H1 (cell line): ENCODE results near the gene RNF151. TPM values are rescaled to one million over a fixed set of nuclear protein-coding genes. Genes with fewer than 3 reads are reported as not detected.

Source experiments
- CTCF ChIA-PET: fragments of 300-600 bp; sonication (Branson Sonifier 250); formaldehyde crosslinking; loops from one replicate; lab custom pipeline; 2021; ENCODE audit not compliant: partially characterized antibody; lab: Charles Lee
- POLR2A ChIA-PET: fragments of 300-600 bp; sonication (Branson Sonifier 250); formaldehyde crosslinking; loops from one replicate; lab custom pipeline; 2021; ENCODE audit warnings: inconsistent platforms; ENCODE audit not compliant: partially characterized antibody; lab: Charles Lee
- DNase-seq, 2 experiments: peaks; one replicate each; pipeline versions ENCODE4 v3.0.0 to v3.0.0-alpha.2; 2010 to 2022; ENCODE audit warnings: low spot score in 2 of 2, low read depth in 1 of 2, mixed read lengths in 1 of 2
- FAIRE-seq: peaks from 2 replicates; lab custom pipeline; 2011; peaks lifted over from hg19 to GRCh38; lab: Jason Lieb, UNC
- H2AFZ ChIP-seq: 2 replicates; pipeline ENCODE4 v1.8.1; 2012; ENCODE audit warnings: low read length, inconsistent platforms
- H2AK5ac ChIP-seq: 2 replicates; pipeline ENCODE4 v1.6.1; 2013; ENCODE audit warnings: low read depth, low read length
- H2BK120ac ChIP-seq: replicated peaks from 2 replicates; pipeline ENCODE3; 2013; ENCODE audit warnings: low read depth, low read length, inconsistent platforms
- H2BK12ac ChIP-seq: 2 replicates; pipeline ENCODE4 v1.6.1; 2013; ENCODE audit warnings: low read depth, low read length
- H2BK15ac ChIP-seq: 2 replicates; pipeline ENCODE4 v1.6.1; 2013; ENCODE audit warnings: low read length
- H2BK20ac ChIP-seq: 2 replicates; pipeline ENCODE4 v1.6.1; 2013; ENCODE audit warnings: low read length
- H2BK5ac ChIP-seq: 2 replicates; pipeline ENCODE4 v1.6.1; 2013; ENCODE audit warnings: low read depth, low read length
- H3K14ac ChIP-seq: 2 replicates; pipeline ENCODE4 v1.6.1; 2013; ENCODE audit warnings: inconsistent platforms; ENCODE audit not compliant: insufficient read length
- H3K18ac ChIP-seq: 2 replicates; pipeline ENCODE4 v1.6.1; 2013; ENCODE audit warnings: low read length; ENCODE audit errors: extremely low read depth
- H3K23ac ChIP-seq: 2 replicates; pipeline ENCODE4 v1.6.1; 2013; ENCODE audit warnings: inconsistent platforms; ENCODE audit not compliant: insufficient read length
- H3K23me2 ChIP-seq: 2 replicates; pipeline ENCODE4 v1.6.1; 2013; ENCODE audit warnings: low read depth, low read length
- H3K27ac ChIP-seq: 2 replicates; pipeline ENCODE4 v1.6.1; 2011; ENCODE audit warnings: low read depth, low read length, inconsistent platforms
- H3K27me3 ChIP-seq, 4 experiments: replicated peaks in 1 of 4; 1 replicate in 1 of 4; 2 replicates in 3 of 4; pipeline versions ENCODE4 v1.6.1 to v1.8.1; 2011 to 2013; ENCODE audit warnings: low read length in 3 of 4, mild to moderate bottlenecking in 3 of 4, inconsistent platforms in 2 of 4, mixed read lengths in 2 of 4, moderate library complexity in 1 of 4; ENCODE audit not compliant: control insufficient read depth in 3 of 4, insufficient read depth in 3 of 4; ENCODE audit errors: extremely low read depth in 1 of 4
- H3K36me3 ChIP-seq, 4 experiments: 2 replicates each; pipeline versions ENCODE4 v1.6.1 to v1.8.1; 2011 to 2013; ENCODE audit warnings: mild to moderate bottlenecking in 4 of 4, low read length in 3 of 4, moderate library complexity in 2 of 4, control low read depth in 1 of 4, inconsistent platforms in 1 of 4; ENCODE audit not compliant: insufficient read depth in 4 of 4, control insufficient read depth in 2 of 4
- H3K4ac ChIP-seq: replicated peaks from 2 replicates; pipeline ENCODE3; 2013; ENCODE audit warnings: low read length, low read depth, mixed read lengths, inconsistent platforms; ENCODE audit not compliant: insufficient read length
- H3K4me1 ChIP-seq, 4 experiments: replicated peaks in 1 of 4; 1 replicate in 1 of 4; 2 replicates in 3 of 4; pipeline versions ENCODE4 v1.6.1 to v1.8.1; 2011 to 2013; ENCODE audit warnings: low read length in 3 of 4, inconsistent platforms in 2 of 4, mixed read lengths in 1 of 4; ENCODE audit not compliant: insufficient read depth in 4 of 4, control insufficient read depth in 3 of 4
- H3K4me2 ChIP-seq, 2 experiments: 2 replicates each; pipeline versions ENCODE4 v1.6.1 to v1.8.1; 2011 to 2013; ENCODE audit warnings: low read depth in 2 of 2, low read length in 2 of 2, control low read depth in 1 of 2, inconsistent platforms in 1 of 2, mild to moderate bottlenecking in 1 of 2; ENCODE audit not compliant: insufficient read depth in 1 of 2
- H3K4me3 ChIP-seq, 4 experiments: fragments of 200-600, 300-600 bp in 1 of 4; sonication (generic), shearing (Covaris generic), sonication (Bioruptor Twin) in 1 of 4; 2 replicates each; pipeline versions ENCODE4 v1.5.1 to v1.8.1; 2011 to 2016; ENCODE audit warnings: low read length in 4 of 4, low read depth in 3 of 4, control low read depth in 2 of 4, inconsistent platforms in 2 of 4, mild to moderate bottlenecking in 2 of 4, mixed read lengths in 1 of 4, moderate library complexity in 1 of 4; ENCODE audit not compliant: insufficient read depth in 2 of 4; ENCODE audit errors: extremely low read depth in 1 of 4
- H3K56ac ChIP-seq: replicated peaks from 2 replicates; pipeline ENCODE3; 2013; ENCODE audit warnings: low read depth, mild to moderate bottlenecking, mixed read lengths, low read length, inconsistent platforms; ENCODE audit not compliant: insufficient read length
- H3K79me1 ChIP-seq: 2 replicates; pipeline ENCODE4 v1.6.1; 2013; ENCODE audit warnings: low read depth, low read length, control low read depth
- H3K79me2 ChIP-seq, 2 experiments: 2 replicates each; pipeline versions ENCODE4 v1.6.1 to v1.8.1; 2012 to 2013; ENCODE audit warnings: low read length in 2 of 2, mild to moderate bottlenecking in 2 of 2, inconsistent platforms in 1 of 2; ENCODE audit not compliant: insufficient read depth in 2 of 2, control insufficient read depth in 1 of 2
- H3K9ac ChIP-seq, 4 experiments: replicated peaks in 1 of 4; 1 replicate in 1 of 4; 2 replicates in 3 of 4; pipeline versions ENCODE4 v1.6.1 to v1.8.1; 2011 to 2013; ENCODE audit warnings: low read depth in 3 of 4, low read length in 3 of 4, control low read depth in 2 of 4, mild to moderate bottlenecking in 2 of 4, moderate library complexity in 2 of 4, inconsistent platforms in 1 of 4; ENCODE audit errors: extremely low read depth in 1 of 4
- H3K9me3 ChIP-seq, 2 experiments: 2 replicates each; pipeline versions ENCODE4 v1.6.1 to v1.8.1; 2012 to 2013; ENCODE audit warnings: mild to moderate bottlenecking in 2 of 2, moderate library complexity in 2 of 2, control low read depth in 1 of 2, inconsistent platforms in 1 of 2, low read depth in 1 of 2, low read length in 1 of 2, mixed read lengths in 1 of 2; ENCODE audit not compliant: insufficient read depth in 2 of 2
- H4K20me1 ChIP-seq, 2 experiments: replicated peaks in 1 of 2; 2 replicates each; pipeline versions ENCODE3 to v1.8.1; 2011 to 2013; ENCODE audit warnings: inconsistent platforms in 2 of 2, low read length in 2 of 2, mild to moderate bottlenecking in 1 of 2; ENCODE audit not compliant: insufficient read depth in 2 of 2, control insufficient read depth in 1 of 2
- H4K5ac ChIP-seq: 2 replicates; pipeline ENCODE4 v1.6.1; 2013; ENCODE audit warnings: low read length, low read depth, mixed read lengths, inconsistent platforms; ENCODE audit not compliant: insufficient read length
- H4K8ac ChIP-seq: 2 replicates; pipeline ENCODE4 v1.8.0; 2013; ENCODE audit warnings: mild to moderate bottlenecking, moderate library complexity, low read length, inconsistent platforms; ENCODE audit not compliant: insufficient read depth; ENCODE audit errors: extremely low read depth
- H4K91ac ChIP-seq: replicated peaks from 2 replicates; pipeline ENCODE3; 2013; ENCODE audit warnings: low read length, mixed read lengths, inconsistent platforms; ENCODE audit not compliant: insufficient read length
- POU5F1 ChIP-seq: IDR thresholded peaks from 2 replicates; pipeline ENCODE4 v1.6.1; 2011; ENCODE audit warnings: low read depth, mild to moderate bottlenecking, low read length, moderate library complexity
- WGBS, 2 experiments: shearing (Covaris generic) in 1 of 2; methylation state at CpG; one replicate each; pipeline versions ENCODE4 v1.1.6 to v1.1.7; 2013 to 2015; ENCODE audit warnings: low lambda C conversion rate in 2 of 2, mixed read lengths in 2 of 2, inconsistent platforms in 1 of 2, low coverage in 1 of 2, missing lambda C conversion rate in 1 of 2; ENCODE audit not compliant: insufficient replicate concordance in 2 of 2, insufficient coverage in 1 of 2, insufficient read length in 1 of 2; ENCODE audit errors: extremely low coverage in 1 of 2, missing lambda C conversion rate in 1 of 2; 5-methylcytosine and 5-hydroxymethylcytosine counted together
- polyA plus RNA-seq, 7 experiments: library from polyadenylated mRNA; depleted of rRNA in 3 of 7; stranded (reverse) in 5 of 7; unstranded in 2 of 7; fragments of >200 nt in 5 of 7; fragments of 200-250 nt in 2 of 7; gene quantifications; 1 replicate in 5 of 7; 2 replicates in 1 of 7; 4 replicates in 1 of 7; pipeline versions ENCODE4 v1.2.1 to v1.2.3, GENCODE V29; 2011 to 2013; ENCODE audit warnings: missing spikeins in 2 of 7, mixed read lengths in 2 of 7
- total RNA-seq: library from RNA; stranded (reverse); fragmentation: NEBNext Ultra II Directional; extraction: Animal tissue kit (Norgen Biotek cat#: 25700); gene quantifications from 2 replicates; pipeline ENCODE4 v1.2.1, GENCODE V29; 2021

Gene RNF151
- total and polyA plus RNA-seq, 2 of the 8 experiments (the other 6 are each of a cell fraction or from before 2014, with no cell fraction given): not detected

DNA sequence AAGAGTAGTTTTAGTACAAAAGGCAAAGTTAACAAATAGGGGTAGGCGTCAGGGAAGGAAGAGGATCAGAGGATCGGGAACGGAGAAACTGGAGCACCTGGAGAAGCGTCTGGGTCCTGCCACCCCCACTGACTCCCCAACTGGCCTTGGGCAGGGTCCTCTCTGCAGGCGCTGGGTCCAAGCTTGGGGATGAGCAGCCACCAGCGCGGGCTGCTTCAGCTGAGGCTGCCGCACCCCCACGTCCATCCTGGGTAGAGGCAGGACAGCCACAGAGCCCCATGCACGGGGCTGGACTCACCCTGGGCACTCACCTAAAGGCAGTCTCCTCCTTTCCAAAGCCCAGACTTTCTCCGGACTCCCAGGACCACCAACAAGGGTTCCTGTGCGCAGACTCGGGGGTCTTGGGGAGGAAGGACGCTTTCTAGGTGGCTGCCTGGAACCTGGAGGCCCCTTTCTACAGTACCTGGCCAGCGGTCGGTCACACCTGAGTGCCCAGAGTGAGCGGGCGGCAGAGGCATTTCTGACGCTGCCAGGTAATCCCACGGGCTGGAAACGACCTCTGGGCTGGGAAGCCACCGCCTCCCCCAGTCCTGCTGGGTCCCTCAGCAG, 49.5 kb upstream of the RNF151 start:
- Histone ChIP-seq H3K27ac (no peak overlapping the region), H2BK12ac (no peak overlapping the region), H3K27me3 (peaks cover 39 to 74% (median 61%) of the 10 kb centered on the region in 4 experiments), H3K14ac (no peak overlapping the region), H3K18ac (peak overlapping the region; percentile 60; the same call in 1 of the 2 replicates), H4K20me1 (peaks cover 4 to 9% of the 10 kb centered on the region in 2 experiments), H3K9ac (no peak overlapping the region), H3K4me2 (peak overlapping the region; percentile 65 to 80), H3K79me2 (no peaks in the 10 kb centered on the region), H3K4me3 (peak overlapping the region in 2 of 4 experiments; percentile 34 to 54; a peak in 4 of 8 replicates), H3K36me3 (peaks cover 0 to 7% (median 0%) of the 10 kb centered on the region in 4 experiments; a peak in 1 of 8 replicates), H4K8ac (no peak overlapping the region), H3K56ac (no peak overlapping the region), H4K5ac (no peak overlapping the region), H3K23ac (no peak overlapping the region), H2AFZ (no peak overlapping the region), H3K23me2 (peaks cover 9% of the 10 kb centered on the region; the same call in 1 of the 2 replicates), H2BK120ac (no peak overlapping the region), H3K79me1 (no peaks in the 10 kb centered on the region), H3K9me3 (no peaks in the 10 kb centered on the region), H3K4me1 (peaks cover 0 to 37% (median 23%) of the 10 kb centered on the region in 4 experiments; a peak in 6 of 7 replicates), H2AK5ac (no peak overlapping the region), H3K4ac (no peak overlapping the region), H2BK15ac (no peak overlapping the region), H4K91ac (peak overlapping the region; percentile 44), H2BK20ac (no peak overlapping the region), H2BK5ac (no peak overlapping the region)
- no peak for FAIRE-seq
- DNase-seq: no peak
- WGBS, 2 experiments: 13% methylated on average over 21 of the region's 22 CpGs; no CpG with 5 or more reads in 1 of the 2 experiments
- CTCF ChIA-PET: interaction anchor here (0.8 to 4.0 kb wide), 4 partner anchors 11 to 53 kb away, joined by 3 to 19 read pairs (median 4); no protein-coding TSS in a partner anchor
- POLR2A ChIA-PET: interaction anchor here (0.8 to 2.8 kb wide), 5 partner anchors 10 to 48 kb away, joined by 3 to 15 read pairs (median 7); partner anchors contain the start of gene RPS2
- TF ChIP-seq POU5F1: no peak
